ENCODE results near the gene RYR3.
A peak's percentile ranks its signal among the peaks of the same experiment; 100 is the strongest.

RYR3 gene

GRCh38 chr15:33729653-33730052 lies 418.9 kb downstream of the RYR3 start:
- no peak for DNase-seq

DNA sequence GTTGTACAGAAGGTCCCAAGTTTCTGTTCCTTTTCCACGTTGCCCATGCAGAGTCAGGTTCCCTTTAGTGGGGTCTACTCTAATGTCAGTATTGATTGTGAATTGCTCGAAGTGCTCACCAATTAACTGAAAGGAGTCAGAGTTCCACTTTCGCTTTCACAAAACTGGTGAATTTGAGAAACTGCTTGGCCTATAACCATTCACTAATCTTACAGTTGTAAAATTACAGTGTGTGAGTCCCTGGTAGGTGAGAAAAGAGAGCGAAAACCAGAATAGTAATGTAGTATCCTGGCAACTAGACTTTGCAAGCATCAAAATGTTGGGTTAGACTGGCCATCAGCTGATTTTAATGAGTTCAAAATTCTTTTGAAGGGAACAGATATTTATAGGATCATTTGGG lies 420.0 kb downstream of the RYR3 start:
- no peak for DNase-seq

GRCh38 chr15:33735143-33735542 lies 424.4 kb downstream of the RYR3 start:
- DNase-seq = no peak

GRCh38 chr15:33735637-33736247 lies 425.0 kb downstream of the RYR3 start:
- no peak for DNase-seq

- DNase-seq = no peak
Observed at GRCh38 chr15:33737687-33738601, 427.2 kb downstream of the RYR3 start.

DNA sequence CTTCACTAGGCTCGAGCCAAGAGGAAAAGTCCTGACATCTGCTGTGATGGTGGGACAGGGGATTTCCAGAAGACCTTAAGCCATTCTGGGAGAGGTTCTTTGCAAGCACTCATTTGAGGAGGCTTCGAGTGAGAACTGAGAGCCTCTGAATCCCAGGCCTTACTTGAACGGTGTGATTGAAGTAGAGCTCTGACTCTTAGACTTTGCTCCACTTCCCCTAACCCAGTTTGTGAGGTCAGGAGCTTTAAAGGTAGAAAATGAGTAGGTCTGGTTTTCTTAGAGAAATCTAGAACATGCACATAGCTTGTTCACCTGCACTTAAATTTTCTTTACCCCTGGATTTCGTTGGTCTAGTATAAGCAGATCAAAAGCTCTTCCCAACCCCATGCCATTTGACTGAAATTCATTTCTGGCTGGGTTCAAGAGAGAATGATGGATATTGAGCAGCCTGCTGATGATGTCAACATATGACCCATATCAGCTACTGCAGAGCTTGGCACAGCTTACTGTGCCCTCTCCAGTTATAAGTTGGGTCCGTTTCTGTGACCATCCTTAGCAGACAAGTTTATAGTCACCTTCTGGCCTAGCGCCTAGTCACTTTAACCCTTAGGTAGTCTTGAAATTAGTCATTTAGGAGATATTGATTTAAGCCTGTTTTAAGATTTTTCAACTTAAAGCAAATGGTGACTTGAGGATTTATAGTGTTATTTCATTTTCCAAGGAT lies 428.3 kb downstream of the RYR3 start:
- DNase-seq = no peak

DNA sequence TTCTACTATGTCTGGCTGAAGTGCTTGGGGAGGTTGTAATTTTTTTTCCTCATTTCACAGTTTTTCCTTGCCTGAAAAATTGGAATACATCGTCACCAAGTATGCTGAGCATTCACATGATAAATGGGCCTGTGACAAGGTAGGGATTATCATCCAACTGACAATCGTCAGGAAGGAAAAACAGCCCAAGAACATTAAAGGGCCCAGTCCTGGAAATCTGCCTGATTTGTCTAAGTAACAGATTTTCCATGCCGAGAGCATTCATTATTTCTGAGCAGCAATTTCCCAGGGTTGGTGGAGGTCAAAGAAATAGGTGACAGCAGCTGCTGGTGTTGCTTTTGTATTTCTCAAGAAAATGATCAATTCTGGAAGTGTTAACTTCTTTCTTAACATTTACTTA lies 431.5 kb downstream of the RYR3 start:
- no peak for DNase-seq

DNA sequence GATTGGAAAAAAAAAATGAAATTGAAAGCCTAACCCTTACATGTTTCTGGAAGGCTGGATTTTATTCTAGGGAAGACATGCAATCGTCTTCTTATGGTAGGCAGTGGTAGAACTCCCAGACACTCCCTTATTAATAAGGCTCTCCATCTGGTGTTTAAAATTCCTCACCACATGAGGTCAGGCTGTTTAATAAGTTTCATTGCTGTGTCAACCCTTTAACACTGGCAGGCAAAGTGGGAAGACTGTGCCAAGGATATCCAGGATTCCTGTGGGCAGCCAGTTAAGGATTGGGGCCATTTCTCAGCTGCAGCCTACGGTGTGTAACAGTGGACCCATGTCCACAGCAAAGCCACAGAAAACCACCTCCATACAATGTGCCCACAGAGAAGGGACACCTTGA lies 432.0 kb downstream of the RYR3 start:
- peak in 1 of 2 experiments; percentile 13 for DNase-seq

- no peak for DNase-seq
Observed at GRCh38 chr15:33746203-33746602, 435.4 kb downstream of the RYR3 start.

GRCh38 chr15:33753012-33753411 lies 442.2 kb downstream of the RYR3 start:
- no peak for DNase-seq

DNA sequence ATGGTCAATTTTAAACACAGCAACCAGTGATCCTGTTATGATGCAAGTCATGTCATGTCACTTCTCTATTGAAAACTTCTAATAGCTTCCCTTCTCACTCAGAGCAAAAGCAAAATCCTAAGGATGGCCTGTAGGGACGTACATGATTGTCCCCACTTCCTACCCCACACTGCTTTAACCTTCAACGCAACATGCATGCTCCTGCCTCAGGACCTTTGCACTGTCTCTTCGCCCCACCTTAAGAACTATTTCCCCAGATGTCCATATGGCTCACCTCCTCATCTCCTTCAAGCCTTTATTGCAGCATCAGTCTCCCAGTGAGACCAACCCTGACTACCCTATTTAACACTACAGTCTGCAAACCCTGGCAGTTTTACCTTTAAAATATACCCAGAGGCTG lies 443.5 kb downstream of the RYR3 start:
- no peak for DNase-seq

- DNase-seq = no peak
Observed at GRCh38 chr15:33756961-33757360, 446.2 kb downstream of the RYR3 start.

DNA sequence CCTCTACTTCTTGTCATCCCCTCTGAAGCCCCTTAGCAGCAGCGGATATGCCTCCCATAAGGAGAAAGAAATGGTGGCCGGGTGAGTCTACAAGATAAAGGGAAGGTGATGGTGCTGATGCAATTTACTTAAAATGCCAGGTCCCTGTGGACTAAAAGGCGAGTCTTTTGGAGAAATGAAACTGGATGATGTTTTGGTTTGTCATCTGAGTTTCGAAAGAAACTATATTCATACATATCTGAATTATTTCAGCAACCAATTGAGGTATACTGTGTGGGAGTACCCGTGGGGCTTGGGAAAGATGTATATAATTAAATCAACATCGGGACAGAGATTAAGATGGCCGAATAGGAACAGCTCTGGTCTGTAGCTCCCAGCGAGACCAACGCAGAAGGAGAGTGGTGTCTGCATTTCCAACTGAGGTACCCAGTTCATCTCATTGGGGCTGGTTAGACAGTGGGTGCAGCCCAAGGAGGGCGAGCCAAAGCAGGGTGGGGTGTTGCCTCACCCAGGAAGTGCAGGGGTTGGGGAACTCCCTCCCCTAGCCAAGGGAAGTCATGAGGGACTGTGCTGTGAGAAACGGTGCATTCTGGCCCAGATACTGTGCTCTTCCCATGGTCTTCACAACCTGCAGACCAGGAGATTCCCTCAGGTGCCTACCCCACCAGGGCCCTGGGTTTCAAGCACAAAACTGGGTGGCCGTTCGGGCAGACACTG lies 446.9 kb downstream of the RYR3 start:
- no peak for DNase-seq

GRCh38 chr15:33766389-33766788 lies 455.6 kb downstream of the RYR3 start:
- DNase-seq = no peak

DNA sequence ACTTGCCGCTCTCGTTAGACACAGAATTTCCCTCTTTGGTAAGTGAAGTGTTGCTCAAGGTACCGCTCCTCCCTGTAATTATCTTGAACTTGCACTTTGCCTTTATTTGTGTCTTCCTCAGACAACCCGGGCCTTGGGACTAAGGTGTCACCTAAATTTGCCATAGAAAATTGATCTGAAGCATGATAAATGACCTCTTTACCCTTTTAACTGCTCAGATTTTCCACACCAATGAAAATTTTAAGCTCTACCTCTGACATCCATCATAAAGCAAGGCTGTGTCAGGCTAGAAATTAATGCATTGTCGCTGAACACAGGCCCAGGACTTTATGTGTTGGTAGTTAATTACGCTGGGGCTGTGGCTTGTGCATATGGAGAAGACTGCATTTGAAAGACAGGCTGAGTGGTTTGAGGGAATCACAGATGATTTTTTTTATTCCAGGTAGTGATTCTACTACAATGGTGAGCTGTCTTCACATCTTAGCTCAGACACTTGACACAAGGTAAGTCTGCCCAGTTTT lies 458.0 kb downstream of the RYR3 start:
- DNase-seq = no peak

DNA sequence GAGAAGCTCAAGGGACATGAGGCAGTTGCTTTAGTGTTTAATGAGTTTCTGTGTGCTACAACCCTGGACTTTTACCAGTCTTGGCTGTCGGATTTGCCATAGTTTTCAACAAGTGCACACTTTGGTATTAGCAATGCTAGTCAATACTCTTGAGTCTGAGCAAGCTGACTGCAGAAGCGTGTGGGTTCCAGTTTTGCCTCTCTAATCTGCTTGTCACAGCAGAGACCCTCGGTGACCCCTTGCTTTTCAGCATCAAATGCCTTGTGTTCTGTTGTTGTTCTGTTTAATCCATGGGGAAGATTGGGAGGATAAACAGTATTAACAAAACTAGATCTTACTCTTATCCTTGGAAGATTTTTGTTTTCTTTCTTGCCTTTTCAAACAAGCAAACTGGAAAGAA lies 463.2 kb downstream of the RYR3 start:
- DNase-seq = no peak

DNA sequence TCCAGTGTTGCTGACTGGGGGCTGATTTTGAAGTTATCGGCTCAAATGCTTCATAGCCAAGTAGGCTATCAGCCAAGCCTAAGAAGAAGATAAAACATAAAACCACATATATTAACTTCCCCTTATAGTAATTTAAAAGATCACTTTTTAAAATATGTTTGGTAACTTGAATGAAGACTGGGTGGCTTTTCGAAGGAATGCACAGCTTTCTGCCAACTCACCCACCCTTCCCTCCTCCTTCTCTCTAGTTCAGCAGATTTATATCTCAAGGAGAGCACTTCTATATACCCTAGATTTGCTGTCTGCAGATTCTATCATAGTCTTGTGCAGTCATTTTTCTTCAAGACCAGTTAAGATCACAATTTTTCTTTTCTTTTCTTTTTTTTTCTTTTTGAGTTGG lies 468.1 kb downstream of the RYR3 start:
- no peak for DNase-seq

- no peak for DNase-seq
Observed at GRCh38 chr15:33780011-33780768, 469.4 kb downstream of the RYR3 start.

GRCh38 chr15:33782966-33783365 lies 472.2 kb downstream of the RYR3 start:
- DNase-seq = no peak

DNA sequence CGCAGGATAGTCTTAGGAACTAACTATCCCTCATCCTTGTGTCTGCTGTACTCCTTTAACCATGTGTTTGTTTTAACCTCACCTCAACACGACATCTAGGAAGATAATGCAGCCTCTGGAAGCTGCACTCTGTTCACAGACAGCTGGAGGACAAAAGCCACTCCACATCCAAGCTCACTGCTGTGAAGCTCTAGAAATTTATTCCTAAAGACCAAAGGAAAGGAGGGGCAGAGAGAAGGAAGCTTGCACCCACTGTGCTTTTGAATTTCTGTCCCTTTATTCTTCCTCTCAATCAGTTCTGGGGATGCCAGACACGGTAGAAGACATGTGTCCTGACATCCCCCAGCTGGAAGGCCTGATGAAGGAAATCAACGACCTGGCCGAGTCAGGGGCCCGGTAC lies 474.6 kb downstream of the RYR3 start:
- DNase-seq = no peak

- no peak for DNase-seq
Observed at GRCh38 chr15:33788906-33789540, 478.3 kb downstream of the RYR3 start.

- no peak for DNase-seq
Observed at GRCh38 chr15:33794453-33794852, 483.7 kb downstream of the RYR3 start.

All from cerebellar nuclear complex (tissue), 1 donor.